HG03175 (cell line): ENCODE measurements around the gene IGF2R.
"Not testable (repeated sequence)": the region's sequence is repeated elsewhere in the genome, so short reads cannot be mapped to it uniquely, and the experiment has no call there.

ENCODE experiments used
- ATAC-seq: cut with Tn5 transposase; IDR thresholded peaks from one replicate; pipeline ENCODE4 v1.9.1; 2021; ENCODE audit warnings: mild to moderate bottlenecking, moderate library complexity; ENCODE audit not compliant: unreplicated experiment

The IGF2R gene

DNA sequence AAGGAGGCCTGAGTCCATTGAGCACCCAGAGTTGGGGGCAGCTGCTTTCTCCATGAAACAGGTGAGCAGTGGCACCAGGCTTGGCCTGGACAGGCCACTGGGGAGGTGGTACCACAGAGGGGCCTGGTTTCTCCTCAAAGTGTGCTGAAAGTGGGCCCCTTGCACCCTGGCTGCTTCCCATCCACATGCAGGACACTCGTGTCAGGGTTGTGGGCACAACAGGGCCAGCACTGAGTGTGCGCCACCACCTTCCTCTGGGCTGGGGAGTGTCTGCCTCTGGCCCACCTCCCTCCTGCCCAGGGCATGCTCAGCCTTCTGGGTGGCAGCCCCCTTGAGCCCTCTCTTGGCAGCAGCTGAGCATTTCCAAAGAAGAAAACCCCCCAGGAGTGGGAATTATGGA, 147.5 kb downstream of the IGF2R start:
- ATAC-seq, result no peak

DNA sequence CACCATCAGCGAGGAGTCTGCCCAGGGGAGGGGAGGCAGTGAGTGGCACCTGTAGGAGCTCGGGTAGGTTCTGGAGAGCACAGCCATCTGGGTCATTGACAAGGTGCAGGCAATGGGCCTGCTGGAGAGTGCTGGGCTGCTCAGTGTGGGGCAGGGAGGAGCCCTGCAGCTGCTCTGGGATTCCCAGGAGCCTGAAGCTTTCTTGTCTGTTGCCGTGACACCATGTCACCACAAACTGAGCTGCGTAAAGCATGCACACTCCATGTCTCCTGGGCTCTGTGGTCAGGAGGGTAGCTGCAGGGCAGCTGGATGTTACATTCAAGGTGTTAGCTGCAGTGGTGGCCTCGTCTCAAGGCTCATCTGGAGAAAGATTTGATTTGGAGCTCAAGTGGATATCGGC, 148.3 kb downstream of the IGF2R start:
- no peak for ATAC-seq

DNA sequence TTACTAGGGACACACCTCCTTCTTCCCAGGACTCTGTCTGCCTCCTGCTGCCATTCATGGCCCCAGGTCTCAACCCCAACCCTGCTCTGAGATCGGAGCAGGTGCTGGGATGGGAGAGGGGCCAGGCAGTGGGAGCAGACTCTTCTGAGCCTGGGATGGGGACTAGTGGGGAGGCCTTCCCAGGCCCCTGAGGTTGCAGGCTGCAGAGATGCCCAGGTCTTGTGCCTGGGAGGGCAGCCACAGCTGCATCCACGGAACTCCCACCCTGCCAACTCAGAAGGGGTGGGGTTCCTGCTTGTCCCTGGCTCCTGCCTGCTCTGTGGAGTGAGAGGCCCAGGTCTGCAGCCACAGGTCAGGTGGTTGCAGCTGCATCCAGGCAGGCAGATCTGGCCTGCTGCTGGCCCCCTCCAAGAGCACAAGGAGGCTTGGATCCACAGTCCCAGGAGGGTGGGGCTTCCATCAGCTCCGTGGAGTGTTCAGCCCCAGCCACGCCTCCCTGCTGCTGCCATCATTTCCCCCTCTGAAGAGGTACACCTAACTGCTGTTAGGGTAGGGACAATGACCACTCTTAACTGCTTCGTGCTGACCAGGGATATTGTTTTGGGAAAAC, 149.8 kb downstream of the IGF2R start:
- ATAC-seq, result no peak

DNA sequence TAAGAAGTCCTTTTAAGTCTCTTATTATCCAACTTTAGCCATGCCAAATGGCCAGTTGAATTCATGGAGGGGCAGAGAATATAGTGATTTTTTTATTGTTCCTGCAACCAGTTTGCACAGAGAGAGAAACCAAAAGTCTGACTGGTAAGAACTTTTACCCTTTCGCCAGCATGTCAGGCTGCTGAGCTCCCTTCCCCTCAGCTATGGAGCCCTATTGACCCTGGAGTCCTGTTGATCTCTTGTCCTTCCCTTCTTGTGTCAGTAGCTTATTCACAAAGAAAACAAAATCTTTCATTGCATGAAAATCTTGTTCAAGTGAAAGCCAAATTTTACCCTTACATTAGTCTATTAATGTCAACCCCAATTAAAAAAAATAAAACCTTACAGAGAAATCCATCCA, 151.2 kb downstream of the IGF2R start:
- ATAC-seq, result no peak

DNA sequence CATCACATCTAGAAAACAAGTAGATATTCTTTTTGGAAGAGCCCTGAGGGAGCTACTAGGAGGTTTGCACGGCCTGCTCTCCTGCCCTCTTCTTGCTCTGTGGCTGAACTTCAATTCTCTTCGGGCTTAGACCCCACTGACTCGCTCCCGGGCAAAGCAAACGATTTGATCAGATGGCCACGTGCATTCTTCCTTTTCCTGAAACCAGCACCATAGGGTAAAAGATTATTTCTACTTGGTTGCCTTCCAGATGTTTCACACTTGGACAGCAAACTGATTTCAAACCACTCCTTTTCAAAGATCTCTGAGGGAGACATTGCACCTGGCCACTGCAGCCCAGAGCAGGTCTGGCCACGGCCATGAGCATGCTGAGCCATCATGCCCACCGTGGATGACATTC, 152.7 kb downstream of the IGF2R start, which contains the start of gene SLC22A1:
Gene SLC22A1 (plus strand): TSS at position 258 of the 400 bp plus-strand sequence. CDS start 121 bp downstream, at position 379.
- no peak for ATAC-seq

DNA sequence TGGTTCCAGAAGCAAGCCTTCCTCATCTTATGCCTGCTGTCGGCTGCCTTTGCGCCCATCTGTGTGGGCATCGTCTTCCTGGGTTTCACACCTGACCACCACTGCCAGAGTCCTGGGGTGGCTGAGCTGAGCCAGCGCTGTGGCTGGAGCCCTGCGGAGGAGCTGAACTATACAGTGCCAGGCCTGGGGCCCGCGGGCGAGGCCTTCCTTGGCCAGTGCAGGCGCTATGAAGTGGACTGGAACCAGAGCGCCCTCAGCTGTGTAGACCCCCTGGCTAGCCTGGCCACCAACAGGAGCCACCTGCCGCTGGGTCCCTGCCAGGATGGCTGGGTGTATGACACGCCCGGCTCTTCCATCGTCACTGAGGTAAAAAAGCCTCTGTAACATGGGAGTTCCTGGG, 153.1 kb downstream of the IGF2R start:
- ATAC-seq, result no peak

DNA sequence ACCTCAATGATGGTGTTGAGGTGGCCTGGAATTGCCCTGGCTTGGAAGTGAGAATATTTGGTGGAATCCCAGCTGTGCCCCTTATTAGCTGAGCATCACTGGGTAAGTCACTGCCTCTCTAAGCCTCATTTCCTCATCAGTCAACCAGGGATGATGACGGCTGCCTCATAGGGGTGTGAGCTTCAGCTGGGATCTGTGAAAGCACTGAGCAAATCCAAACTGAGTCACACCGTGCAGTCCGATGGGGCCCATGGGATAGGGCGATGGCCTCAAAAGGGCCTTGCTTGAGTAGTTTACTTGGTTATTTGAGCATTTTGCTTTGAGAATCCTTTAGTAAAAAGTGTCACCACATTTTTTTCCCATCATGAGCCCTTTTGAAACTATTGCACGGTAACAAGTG, 153.9 kb downstream of the IGF2R start:
- no peak for ATAC-seq

DNA sequence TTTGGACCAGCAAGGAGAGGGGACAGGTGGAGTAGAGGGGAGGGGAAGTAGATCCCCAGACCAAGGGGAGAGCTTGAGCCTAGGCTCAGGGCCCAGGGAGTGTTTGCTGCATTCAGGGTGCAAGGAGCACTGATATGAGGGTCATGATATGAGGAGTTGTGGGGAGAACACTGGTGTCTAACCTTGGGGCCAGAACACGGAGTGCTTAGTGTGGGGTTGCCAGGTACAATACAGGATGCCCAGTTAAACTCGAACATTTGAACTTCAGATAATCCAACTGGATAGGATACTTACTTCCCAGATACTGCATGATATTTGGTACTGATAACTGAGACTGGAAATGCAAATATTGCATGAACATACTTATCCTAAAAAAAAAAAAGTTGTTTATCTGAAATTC, 155.1 kb downstream of the IGF2R start:
- no peak for ATAC-seq

DNA sequence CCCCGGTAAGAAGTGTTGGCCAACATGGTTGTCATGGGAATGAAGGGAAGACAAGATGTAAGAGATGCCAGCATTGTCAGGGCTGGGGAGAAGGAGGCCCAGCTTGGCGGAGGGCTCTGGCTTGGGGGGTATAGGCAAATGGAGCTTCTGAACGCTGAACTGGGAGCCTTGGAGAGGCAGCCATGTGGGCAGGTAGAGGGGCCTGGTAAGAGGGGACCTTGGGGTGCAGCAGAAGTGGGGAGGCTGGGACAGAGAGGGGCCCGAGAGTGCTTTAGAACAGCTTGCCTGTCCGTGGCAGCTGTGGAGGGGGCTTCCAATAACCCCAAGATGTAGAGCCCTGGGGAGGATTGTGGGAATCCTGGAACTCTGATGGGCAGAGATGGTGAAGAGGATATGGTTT, 155.7 kb downstream of the IGF2R start:
- no peak for ATAC-seq

DNA sequence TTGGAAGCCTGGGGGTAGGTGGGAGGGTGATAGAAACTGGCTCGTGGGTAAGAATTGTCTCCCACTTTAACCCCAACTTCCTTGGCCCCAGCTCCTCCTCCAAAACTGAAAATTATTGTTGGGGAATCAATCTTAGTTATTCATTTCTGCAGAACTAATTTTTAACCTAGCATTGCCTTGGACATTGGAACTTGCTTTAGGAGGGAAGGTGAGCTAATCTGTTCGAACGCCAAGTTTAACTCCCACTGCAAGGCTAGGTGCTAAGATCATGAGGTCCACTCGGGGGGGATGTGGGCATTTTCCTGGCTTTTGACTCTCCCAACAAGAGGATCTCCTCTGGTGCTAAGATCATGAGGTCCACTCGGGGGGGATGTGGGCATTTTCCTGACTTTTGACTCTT, 156.2 kb downstream of the IGF2R start:
- not testable (repeated sequence) for ATAC-seq

DNA sequence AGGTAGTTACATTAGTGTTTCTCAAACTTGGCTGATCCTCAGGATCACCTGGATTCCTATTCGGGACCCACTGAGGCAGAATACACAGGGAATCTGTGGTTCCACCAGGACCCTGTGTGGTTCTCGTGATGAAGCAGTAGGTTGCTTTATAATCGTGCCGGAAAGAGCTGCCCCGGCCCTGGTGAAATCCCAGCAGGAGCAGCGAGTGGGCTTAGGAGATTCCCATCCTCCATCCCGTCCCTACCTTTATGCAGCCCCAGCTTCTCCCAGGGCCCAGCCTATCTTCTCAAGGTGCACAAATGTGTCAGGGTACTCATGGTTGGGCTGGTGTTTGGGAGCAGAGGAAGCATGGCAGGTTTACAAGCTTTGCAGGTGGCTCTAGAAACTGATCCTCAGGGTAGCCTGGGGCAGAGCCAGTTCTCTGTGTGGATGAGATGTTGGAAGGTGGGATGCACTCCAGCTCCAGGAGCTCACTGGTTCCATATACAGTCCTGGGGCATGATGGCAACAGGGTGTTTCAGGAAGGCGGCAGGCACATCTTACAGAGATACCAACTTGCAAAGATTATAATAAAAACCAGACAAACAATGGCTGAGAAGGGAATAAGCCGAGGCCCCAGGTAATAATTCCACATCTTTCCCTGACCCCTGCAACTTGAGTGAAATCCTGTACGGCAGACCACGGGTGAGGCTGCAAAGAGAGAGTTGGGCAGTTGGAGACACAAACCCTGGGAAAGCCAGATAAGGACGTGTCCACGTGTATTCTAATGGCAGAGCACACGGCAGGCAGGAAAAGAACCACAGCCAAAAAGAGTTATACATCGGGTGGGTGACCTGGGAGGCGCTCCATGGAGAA, 158.6 kb downstream of the IGF2R start:
- ATAC-seq, result no peak

DNA sequence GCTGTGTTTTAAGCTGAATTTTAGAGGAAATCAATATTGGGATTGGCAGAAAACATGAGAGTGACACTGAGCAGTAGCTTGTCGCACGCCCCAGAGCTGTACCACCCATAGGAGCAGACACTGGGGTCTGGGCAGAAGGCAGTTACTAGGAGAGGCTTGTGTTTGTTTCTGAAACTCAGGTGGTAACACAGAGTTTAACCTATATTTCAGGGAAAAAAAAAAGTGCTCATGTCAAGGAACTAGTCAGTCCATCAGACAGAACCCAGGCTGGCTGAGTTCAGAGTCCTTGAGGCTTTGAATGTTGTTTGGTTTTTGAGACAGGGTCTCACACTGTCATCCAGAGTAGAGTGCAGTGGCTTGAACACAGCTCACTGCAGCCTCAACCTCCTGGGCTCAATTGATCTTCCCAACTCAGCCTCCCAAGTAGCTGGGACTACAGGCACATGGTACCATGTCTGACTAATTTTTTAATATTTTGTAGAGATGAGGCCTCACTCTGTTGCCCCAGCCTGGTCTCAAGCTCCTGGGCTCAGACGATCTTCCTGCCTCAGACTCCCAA, 159.3 kb downstream of the IGF2R start:
- no peak for ATAC-seq

DNA sequence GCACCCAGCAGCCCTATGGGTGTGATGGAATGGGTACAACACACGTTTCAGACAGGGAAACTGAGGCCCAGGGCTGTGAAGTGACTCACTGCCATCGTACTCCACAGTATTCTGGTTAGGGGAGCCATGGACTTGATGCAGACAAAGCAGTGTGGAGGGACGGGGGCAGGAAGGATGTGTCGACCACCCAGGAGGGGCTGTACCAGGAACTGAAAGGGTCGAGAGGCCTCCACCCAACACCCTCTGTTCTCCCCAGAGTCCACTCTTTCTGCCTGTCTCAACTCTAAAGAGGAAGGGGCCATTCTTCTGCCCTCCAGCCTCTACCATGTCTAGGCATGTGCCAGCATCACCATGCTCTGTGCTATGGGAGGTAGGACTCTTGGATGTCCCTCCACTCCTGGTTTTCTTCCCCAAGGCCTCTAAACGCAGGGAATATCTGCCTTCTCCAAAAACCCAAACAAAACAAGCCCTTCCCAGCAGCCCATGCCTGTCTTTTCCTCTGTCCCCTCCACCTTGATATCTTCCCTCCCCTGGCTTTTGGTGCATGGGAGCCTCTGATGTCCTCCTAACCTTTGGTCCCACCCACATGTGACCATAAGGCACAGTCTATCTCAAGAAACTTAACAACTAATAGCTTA, 160.1 kb downstream of the IGF2R start:
- no peak for ATAC-seq

DNA sequence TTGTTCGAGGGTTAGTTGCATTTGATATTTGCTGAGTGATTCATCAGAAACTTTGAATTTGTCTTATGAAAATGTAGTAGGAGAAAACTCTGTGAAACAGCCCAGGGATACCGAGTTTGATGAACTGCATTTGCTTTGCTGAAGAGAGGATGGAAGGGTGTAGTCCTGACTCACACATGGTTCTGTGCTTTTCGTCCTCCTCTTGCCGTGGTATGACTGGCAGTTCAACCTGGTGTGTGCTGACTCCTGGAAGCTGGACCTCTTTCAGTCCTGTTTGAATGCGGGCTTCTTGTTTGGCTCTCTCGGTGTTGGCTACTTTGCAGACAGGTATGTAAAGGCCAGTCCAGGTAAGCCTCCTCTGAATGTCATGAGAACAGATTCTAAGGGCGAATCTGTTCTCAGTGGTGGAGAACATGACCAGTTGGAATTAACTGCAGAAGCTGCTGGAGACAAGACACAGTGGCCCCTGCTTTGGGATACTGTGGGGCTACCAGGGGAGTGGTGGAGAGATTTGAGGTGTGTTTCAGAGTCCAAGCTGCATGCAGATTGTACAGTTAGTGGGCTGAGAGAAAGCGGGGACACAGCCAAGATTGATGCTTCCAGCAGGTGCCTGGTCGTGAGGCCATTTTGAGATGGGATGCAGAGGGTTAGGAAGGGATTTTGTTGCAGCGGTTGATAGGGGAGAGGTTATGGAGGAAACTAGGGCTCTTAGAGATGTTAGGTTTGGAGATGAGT, 161.2 kb downstream of the IGF2R start:
- no peak for ATAC-seq

DNA sequence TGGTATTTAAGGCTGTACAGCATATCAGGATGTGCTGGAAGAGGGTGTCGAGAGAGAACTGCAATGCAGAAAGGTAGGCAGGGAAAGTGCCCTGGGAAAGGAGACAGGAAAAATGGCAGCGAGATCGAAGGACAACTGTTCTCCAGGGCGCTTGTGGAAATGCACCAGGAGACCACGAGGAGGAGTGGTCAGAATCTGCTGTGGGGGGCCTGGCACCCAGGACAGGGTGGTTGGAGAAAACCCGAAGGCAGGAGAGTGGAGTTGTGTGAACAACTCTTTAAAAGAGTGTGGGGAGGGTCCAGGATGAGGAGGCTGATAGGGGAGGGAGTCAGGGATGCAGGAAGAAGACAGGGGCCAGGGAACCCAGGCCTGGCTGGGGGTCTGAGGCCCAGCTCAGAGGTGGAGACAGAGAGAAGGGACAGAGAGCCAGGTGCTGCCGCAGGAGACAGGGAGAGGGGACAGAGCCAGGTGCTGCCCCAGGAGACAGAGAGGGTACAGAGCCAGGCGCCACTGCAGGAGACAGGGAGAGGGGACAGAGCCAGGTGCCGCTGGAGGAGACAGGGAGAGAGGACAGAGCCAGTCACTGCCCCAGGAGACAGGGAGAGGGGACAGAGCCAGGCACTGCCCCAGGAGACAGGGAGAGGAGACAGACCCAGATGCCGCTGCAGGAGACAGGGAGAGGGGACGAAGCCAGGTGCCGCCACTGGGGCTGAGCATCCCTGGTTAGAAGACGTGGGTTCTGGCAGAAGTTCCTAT, 162.0 kb downstream of the IGF2R start:
- ATAC-seq, result no peak

DNA sequence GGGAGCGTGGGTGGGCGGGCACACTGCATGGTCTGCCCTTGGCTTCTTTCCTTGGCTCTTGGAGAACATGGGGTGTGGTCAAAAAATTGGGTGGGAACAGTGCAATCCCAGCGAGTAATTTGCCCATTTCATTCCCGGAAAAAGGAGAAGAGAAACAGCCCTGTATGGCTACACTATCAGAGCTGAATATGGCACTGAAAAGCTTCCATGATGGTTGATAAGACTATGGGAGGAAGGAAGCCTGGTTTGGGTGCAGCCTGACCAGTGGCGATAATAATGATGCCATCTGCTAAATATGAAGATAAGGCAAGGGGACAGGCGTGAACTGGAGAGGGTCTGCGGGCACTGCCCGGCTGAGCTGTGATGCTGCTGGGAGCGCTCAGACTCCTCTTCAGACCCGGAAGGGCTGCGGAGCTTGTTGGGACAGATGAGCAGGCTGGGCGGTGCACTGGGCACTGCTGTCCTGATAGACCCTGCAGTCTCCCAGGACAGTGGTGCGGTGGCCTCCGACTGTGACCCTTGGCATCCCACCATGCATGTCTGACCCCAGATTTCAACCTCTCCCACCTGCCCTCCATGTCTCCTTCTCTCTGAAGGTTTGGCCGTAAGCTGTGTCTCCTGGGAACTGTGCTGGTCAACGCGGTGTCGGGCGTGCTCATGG, 162.9 kb downstream of the IGF2R start:
- no peak for ATAC-seq

DNA sequence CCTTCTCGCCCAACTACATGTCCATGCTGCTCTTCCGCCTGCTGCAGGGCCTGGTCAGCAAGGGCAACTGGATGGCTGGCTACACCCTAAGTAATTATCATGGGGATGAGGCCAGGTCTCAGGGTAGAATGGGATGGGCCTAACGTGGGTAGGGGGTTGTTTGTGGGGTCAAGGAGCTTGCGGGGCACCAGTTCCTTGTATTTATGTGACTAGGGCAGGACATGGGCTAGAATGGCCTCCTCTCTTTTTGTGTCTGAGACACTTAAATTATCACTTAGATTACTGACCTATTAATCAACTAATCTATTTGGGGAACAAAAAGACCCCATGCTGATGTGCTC, 163.4 kb downstream of the IGF2R start:
- no peak for ATAC-seq

DNA sequence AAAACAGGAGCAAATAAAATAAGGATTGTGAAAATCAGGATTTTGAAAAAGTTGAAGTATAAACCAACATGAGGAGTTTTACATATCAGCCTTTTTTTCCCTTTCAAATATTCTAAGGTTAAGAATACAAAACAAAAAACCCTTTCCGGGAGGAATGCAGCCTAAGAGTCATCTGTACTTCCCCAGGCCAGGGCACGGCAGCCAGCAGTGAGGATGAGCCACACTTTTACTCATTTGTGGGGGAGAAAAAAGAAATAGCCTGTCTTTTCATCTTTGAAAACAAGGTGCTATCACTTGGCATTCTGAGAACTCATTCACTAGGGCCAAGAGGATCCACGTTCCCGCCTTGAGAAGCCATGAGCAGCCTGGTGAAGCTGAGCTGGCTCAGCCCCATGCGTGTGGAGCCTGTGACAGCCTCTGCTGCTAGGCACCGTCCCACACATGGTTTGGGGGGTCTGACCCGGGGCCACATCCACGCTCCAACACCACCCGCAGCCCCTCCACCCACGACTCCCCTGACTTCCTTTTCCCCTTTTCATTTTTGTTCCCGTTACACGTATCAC, 164.0 kb downstream of the IGF2R start:
- no peak for ATAC-seq
